ENCODE measurements around the gene NCAM2. TPM values are rescaled to one million over a fixed set of nuclear protein-coding genes. Genes with fewer than 3 reads are reported as not detected.

NCAM2 gene
- total and polyA plus RNA-seq, 2 experiments from 2014 or later: 0.36 to 0.83 TPM

GRCh38 chr21:21436012-21436534 is 437.9 kb downstream of the NCAM2 start (continued):
- TF ChIP-seq ZNF462 (CRISPR knock-in tag; IDR thresholded peaks at IDR 0.05) (no peak), ETS1 (IDR thresholded peaks at IDR 0.05) (no peak)

GRCh38 chr21:21439761-21440160 is 441.6 kb downstream of the NCAM2 start:
- no peak overlapping the region for H3K27ac ChIP-seq (ENCODE audit: low read depth)
- H3K4me1 Mint-ChIP-seq: no peaks in the 10 kb centered on the region
- H3K79me2 ChIP-seq (replicated peaks; ENCODE audit: insufficient read depth): no peaks in the 10 kb centered on the region
- H3K4me2 ChIP-seq: no peak overlapping the region
- no peak overlapping the region for H3K27ac Mint-ChIP-seq
- no peaks in the 10 kb centered on the region for H3K36me3 ChIP-seq (ENCODE audit: insufficient read depth)
- H3K9me2 ChIP-seq (ENCODE audit: insufficient read depth): peaks cover 7% of the 10 kb centered on the region; the same call in 1 of the 2 replicates
- no peak overlapping the region for H3K4me3 ChIP-seq
- H3K36me3 Mint-ChIP-seq (ENCODE audit: low read depth): no peaks in the 10 kb centered on the region
- H3K9me3 Mint-ChIP-seq: no peaks in the 10 kb centered on the region; the same call in 2 of the 3 replicates
- H2AFZ ChIP-seq: no peak overlapping the region
- ATAC-seq (no peak), DNase-seq (ENCODE audit: low spot score) (no peak)
- no peaks in the 10 kb centered on the region for H4K20me1 ChIP-seq (replicated peaks; ENCODE audit: insufficient read depth)
- peaks cover 2% of the 10 kb centered on the region for H3K27me3 Mint-ChIP-seq (ENCODE audit: insufficient read depth, low read depth, poor library complexity)
- no peak overlapping the region for H3K4me3 Mint-ChIP-seq
- H3F3A ChIP-seq (replicated peaks; ENCODE audit: low read depth): no peaks in the 10 kb centered on the region
- H3K4me1 ChIP-seq (ENCODE audit: insufficient read depth): no peaks in the 10 kb centered on the region
- no peaks in the 10 kb centered on the region for H3K27me3 ChIP-seq (ENCODE audit: insufficient read depth)
- no peak for TF ChIP-seq EZH2 (IDR thresholded peaks at IDR 0.05; ENCODE audit: low read depth, unreplicated experiment)
- no peak for TF ChIP-seq CREB1 (CRISPR knock-in tag; IDR thresholded peaks at IDR 0.05; ENCODE audit: low read depth)
- no peak for TF ChIP-seq ETS1 (IDR thresholded peaks at IDR 0.05)
- no peak for TF ChIP-seq EZH2phosphoT487 (IDR thresholded peaks at IDR 0.05; ENCODE audit: unreplicated experiment)
- no peak for TF ChIP-seq STAT1 (IDR thresholded peaks at IDR 0.05; ENCODE audit: unreplicated experiment)

Data from GM23338 (cell line).